Erythroblast (primary cell): ENCODE measurements around the gene DLAT.

ENCODE experiments used
- GATA1 ChIP-seq: IDR thresholded peaks from 2 replicates; pipeline ENCODE4 v1.6.1; 2011; ENCODE audit warnings: low read depth, mild to moderate bottlenecking, control low read depth, low read length, moderate library complexity
- POLR2A ChIP-seq: IDR thresholded peaks from 2 replicates; pipeline ENCODE4 v1.6.1; 2011; ENCODE audit warnings: mild to moderate bottlenecking, low read length

DNA sequence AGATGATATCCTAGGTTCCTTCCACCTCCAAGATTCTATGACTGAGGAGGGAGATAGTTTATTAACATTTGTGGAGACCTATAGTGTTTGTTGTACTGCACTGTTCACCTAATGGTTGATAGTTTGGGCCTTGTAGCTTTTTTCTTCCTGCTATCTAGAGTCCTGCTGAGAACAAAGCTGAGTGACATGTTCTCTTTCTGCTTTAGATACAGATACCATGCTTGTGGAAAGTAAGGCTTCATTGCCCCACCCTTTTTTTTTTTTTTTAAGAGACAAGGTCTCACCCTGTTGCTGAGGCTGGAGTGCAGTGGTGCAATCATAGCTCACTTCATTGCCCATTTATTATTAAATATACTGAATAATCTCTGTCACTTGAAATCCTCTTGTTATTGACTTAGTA, 12.3 kb downstream of the DLAT start:
- TF ChIP-seq POLR2A (no peak), GATA1 (no peak)
